PC-9 (cell line): Measurements from ENCODE around the gene LRP1B. TPM values are rescaled to one million over a fixed set of nuclear protein-coding genes. Genes with fewer than 3 reads are reported as not detected.
"Not testable (repeated sequence)": the region's sequence is repeated elsewhere in the genome, so short reads cannot be mapped to it uniquely, and the experiment has no call there.

Experiments used
- BruUV-seq: library from RNA; stranded (reverse); fragments of 400-500 nt; replicated peaks from 2 replicates; lab custom pipeline; 2021; lab: Mats Ljungman, UMichigan
- CTCF ChIA-PET: fragments of 300-600 bp; sonication (Branson Sonifier 250); formaldehyde crosslinking; loops from one replicate; lab custom pipeline; 2022; ENCODE audit warnings: antibody characterized with exemption; lab: Charles Lee
- POLR2A ChIA-PET: fragments of 300-600 bp; sonication (Branson Sonifier 250); formaldehyde crosslinking; loops from one replicate; lab custom pipeline; 2022; ENCODE audit warnings: antibody characterized with exemption; ENCODE audit not compliant: unreplicated experiment; lab: Charles Lee
- DNase-seq, 2 experiments: peaks; one replicate each; pipeline versions ENCODE4 v3.0.0 to v3.0.0-alpha.2; 2015 to 2022; ENCODE audit warnings: mixed read lengths in 1 of 2
- H2AFZ ChIP-seq: fragments of 200-600 bp; sonication (generic); 2 replicates; pipeline ENCODE4 v1.8.1; 2017; ENCODE audit warnings: antibody characterized with exemption
- H3F3A ChIP-seq: fragments of 200-600 bp; sonication (generic); 2 replicates; pipeline ENCODE4 v1.8.1; 2017; ENCODE audit warnings: antibody characterized with exemption, mild to moderate bottlenecking, low read depth; ENCODE audit not compliant: insufficient read depth
- H3K27ac ChIP-seq: fragments of 200-600 bp; sonication (generic); 2 replicates; pipeline ENCODE4 v1.6.1; 2016; ENCODE audit warnings: mixed run types
- H3K27me3 ChIP-seq: fragments of 200-600 bp; sonication (generic); 2 replicates; pipeline ENCODE4 v1.6.1; 2016; ENCODE audit warnings: low read depth, mixed run types; ENCODE audit not compliant: insufficient read depth
- H3K36me3 ChIP-seq: fragments of 200-600 bp; sonication (generic); 2 replicates; pipeline ENCODE4 v1.6.1; 2016; ENCODE audit warnings: low read depth, mixed run types
- H3K4me1 ChIP-seq: fragments of 200-600 bp; sonication (generic); replicated peaks from 2 replicates; pipeline ENCODE4 v1.6.1; 2016; ENCODE audit warnings: mixed run types; ENCODE audit not compliant: insufficient read depth
- H3K4me2 ChIP-seq: fragments of 200-600 bp; sonication (generic); 2 replicates; pipeline ENCODE4 v1.6.1; 2017; ENCODE audit warnings: mixed run types
- H3K4me3 ChIP-seq: fragments of 200-600 bp; sonication (generic); 2 replicates; pipeline ENCODE4 v1.6.1; 2016; ENCODE audit warnings: mixed run types
- H3K79me2 ChIP-seq: fragments of 200-600 bp; sonication (generic); 2 replicates; pipeline ENCODE4 v1.6.1; 2017; ENCODE audit warnings: low read depth, mixed run types
- H3K9me2 ChIP-seq: fragments of 200-600 bp; sonication (generic); 2 replicates; pipeline ENCODE4 v1.8.1; 2017; ENCODE audit warnings: mild to moderate bottlenecking; ENCODE audit not compliant: insufficient read depth
- H3K9me3 ChIP-seq: fragments of 200-600 bp; sonication (generic); 2 replicates; pipeline ENCODE4 v1.8.1; 2016; ENCODE audit warnings: low read depth; ENCODE audit not compliant: insufficient read depth
- H4K20me1 ChIP-seq: fragments of 200-600 bp; sonication (generic); 2 replicates; pipeline ENCODE4 v1.8.1; 2017; ENCODE audit not compliant: insufficient read depth
- CTCF ChIP-seq: fragments of 200-600 bp; sonication (generic); conservative IDR thresholded peaks from 2 replicates; pipeline ENCODE4 v1.6.1; 2017; ENCODE audit warnings: mixed run types, antibody characterized with exemption, mild to moderate bottlenecking, moderate library complexity
- EZH2 ChIP-seq: fragments of 200-600 bp; sonication (generic); IDR thresholded peaks from 2 replicates; pipeline ENCODE4 v1.8.0; 2017; ENCODE audit warnings: antibody characterized with exemption, low read depth
- intact Hi-C: fragments of 100-400 bp; cut with micrococcal nuclease; formaldehyde crosslinking; loops from one replicate; pipeline ENCODE4 v1.10.0; 2022; ENCODE audit not compliant: unreplicated experiment
- total RNA-seq: library from RNA; stranded (reverse); gene quantifications from 2 replicates; pipeline ENCODE4 v1.2.3, GENCODE V29; 2021

Gene LRP1B
- total RNA-seq, 1 experiment from 2014 or later = 1.7 TPM

GRCh38 chr2:140654565-140654964 is 1476.3 kb downstream of the LRP1B start:
- Histone ChIP-seq H3K4me1 (no peaks in the 10 kb centered on the region), H2AFZ (no peak overlapping the region), H3K27ac (no peak overlapping the region), H3K36me3 (no peaks in the 10 kb centered on the region), H4K20me1 (no peaks in the 10 kb centered on the region), H3F3A (no peaks in the 10 kb centered on the region; the same call in 1 of the 2 replicates), H3K27me3 (no peaks in the 10 kb centered on the region), H3K9me2 (no peaks in the 10 kb centered on the region), H3K9me3 (no peaks in the 10 kb centered on the region; the same call in 1 of the 2 replicates), H3K4me3 (no peak overlapping the region), H3K79me2 (no peaks in the 10 kb centered on the region), H3K4me2 (no peak overlapping the region)
- ChIA-PET CTCF (no interaction called here), POLR2A (no interaction called here)
- TF ChIP-seq CTCF (no peak), EZH2 (no peak)
- no peak for DNase-seq
- no TSS peak for BruUV-seq
- intact Hi-C loops = no loop called here

GRCh38 chr2:140650825-140651224 is 1480.0 kb downstream of the LRP1B start:
- Histone ChIP-seq H3K4me2 (no peak overlapping the region), H3K4me1 (no peaks in the 10 kb centered on the region), H4K20me1 (no peaks in the 10 kb centered on the region), H3K36me3 (no peaks in the 10 kb centered on the region), H3K27ac (no peak overlapping the region), H3K9me2 (no peaks in the 10 kb centered on the region), H3F3A (no peaks in the 10 kb centered on the region; the same call in 1 of the 2 replicates), H3K27me3 (no peaks in the 10 kb centered on the region), H2AFZ (peak overlapping the region; percentile 58; the same call in 1 of the 2 replicates), H3K9me3 (no peaks in the 10 kb centered on the region; the same call in 1 of the 2 replicates), H3K79me2 (no peaks in the 10 kb centered on the region), H3K4me3 (no peak overlapping the region)
- no TSS peak for BruUV-seq
- TF ChIP-seq EZH2 (no peak), CTCF (no peak)
- intact Hi-C loops = no loop called here
- ChIA-PET CTCF (no interaction called here), POLR2A (no interaction called here)
- DNase-seq = no peak

- CTCF ChIA-PET, POLR2A ChIA-PET, H3K9me3 ChIP-seq, H4K20me1 ChIP-seq, H3F3A ChIP-seq, DNase-seq, H3K4me2 ChIP-seq, H2AFZ ChIP-seq, BruUV-seq, H3K79me2 ChIP-seq, H3K9me2 ChIP-seq, H3K36me3 ChIP-seq, H3K4me3 ChIP-seq, H3K27ac ChIP-seq, H3K4me1 ChIP-seq, H3K27me3 ChIP-seq, intact Hi-C loops: not testable (repeated sequence)
Measured at GRCh38 chr2:140650134-140650533, 1480.7 kb downstream of the LRP1B start.

- Histone ChIP-seq H3K4me3 (no peak overlapping the region), H3K27ac (no peak overlapping the region), H3K4me2 (no peak overlapping the region), H3K79me2 (no peaks in the 10 kb centered on the region), H3K4me1 (peaks cover 2% of the 10 kb centered on the region), H3K27me3 (no peaks in the 10 kb centered on the region), H2AFZ (no peak overlapping the region), H3K9me3 (no peaks in the 10 kb centered on the region; the same call in 1 of the 2 replicates), H3K9me2 (no peaks in the 10 kb centered on the region), H3K36me3 (no peaks in the 10 kb centered on the region), H3F3A (no peaks in the 10 kb centered on the region; the same call in 1 of the 2 replicates), H4K20me1 (no peaks in the 10 kb centered on the region)
- CTCF ChIA-PET = no interaction called here
- intact Hi-C loops = no loop called here
- peak; percentile 4 to 35 for DNase-seq
- POLR2A ChIA-PET = no interaction called here
- no peak for TF ChIP-seq CTCF
- no peak for TF ChIP-seq EZH2
- no TSS peak for BruUV-seq
Measured at GRCh38 chr2:140648393-140648792, 1482.4 kb downstream of the LRP1B start.
